ENCODE data around the gene KLHL1.

The KLHL1 gene

GRCh38 chr13:70042193-70042592 lies 66.1 kb downstream of the KLHL1 start:
- no peaks in the 10 kb centered on the region for H3K27me3 ChIP-seq (replicated peaks)
- no peak for DNase-seq
- in situ Hi-C loops (cut with HindIII; ENCODE audit: low pct_ligation_motif_present, low sequenced_read_pairs): no loop called here
- H3K4me3 ChIP-seq (ENCODE audit: low read depth, low read length): no peak overlapping the region
- no peak overlapping the region for H3K27ac ChIP-seq
- no peaks in the 10 kb centered on the region for H3K36me3 ChIP-seq (replicated peaks)
- no peak for TF ChIP-seq CTCF (IDR thresholded peaks at IDR 0.05; ENCODE audit: low read depth, low read length, missing control alignments)

DNA sequence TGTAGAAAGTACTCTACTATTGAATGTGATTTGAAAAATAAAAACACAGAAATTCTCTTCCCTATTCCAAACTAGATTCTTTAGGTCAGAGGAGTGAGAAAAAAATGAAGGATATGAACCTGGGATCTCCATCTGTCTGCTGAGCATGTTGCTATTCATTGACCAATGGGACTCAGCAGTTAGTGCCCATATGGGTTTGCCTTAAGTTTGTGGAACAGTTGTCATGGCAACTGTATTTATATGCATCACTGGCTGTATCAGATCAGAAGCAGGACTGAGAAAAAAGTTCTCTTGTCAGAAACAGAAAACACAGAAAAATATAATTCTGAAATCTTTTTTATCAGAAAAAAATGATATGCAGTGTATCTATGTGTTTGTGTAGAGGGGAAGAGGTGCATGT lies 74.0 kb downstream of the KLHL1 start:
- Histone ChIP-seq H3K27me3 (replicated peaks) (no peaks in the 10 kb centered on the region), H3K27ac (no peak overlapping the region)
- DNase-seq: no peak

DNA sequence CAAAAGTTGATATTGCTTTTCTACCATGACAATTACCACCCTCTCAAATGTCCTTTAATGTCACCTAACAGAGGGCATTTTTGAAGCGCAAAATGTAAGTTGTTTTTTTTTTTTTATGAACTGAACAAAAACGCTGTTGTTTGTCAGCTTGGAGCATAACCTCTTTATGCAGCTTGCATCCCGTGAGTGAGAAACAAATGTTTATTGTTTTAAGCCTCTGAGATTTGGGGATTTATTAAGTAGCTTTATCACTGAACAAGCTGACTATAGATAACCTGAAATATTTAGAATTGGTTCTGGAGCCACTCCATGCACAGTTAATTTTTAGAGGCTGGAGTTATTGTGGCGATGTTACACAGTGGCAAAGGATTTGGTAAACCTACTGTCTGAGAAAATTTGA lies 80.7 kb downstream of the KLHL1 start:
- DNase-seq: no peak
- H3K27ac ChIP-seq: no peak overlapping the region
- no peaks in the 10 kb centered on the region for H3K27me3 ChIP-seq (replicated peaks)
- in situ Hi-C loops (cut with HindIII; ENCODE audit: low pct_ligation_motif_present, low sequenced_read_pairs): no loop called here
- H3K4me3 ChIP-seq (ENCODE audit: low read depth, low read length): no peak overlapping the region
- no peaks in the 10 kb centered on the region for H3K36me3 ChIP-seq (replicated peaks)
- no peak for TF ChIP-seq CTCF (IDR thresholded peaks at IDR 0.05; ENCODE audit: low read depth, low read length, missing control alignments)

More for the DNA sequence above, 74.0 kb downstream of the KLHL1 start:
- in situ Hi-C loops (cut with HindIII; ENCODE audit: low pct_ligation_motif_present, low sequenced_read_pairs): no loop called here
- no peak for TF ChIP-seq CTCF (IDR thresholded peaks at IDR 0.05; ENCODE audit: low read depth, low read length, missing control alignments)
- no peaks in the 10 kb centered on the region for H3K36me3 ChIP-seq (replicated peaks)
- H3K4me3 ChIP-seq (ENCODE audit: low read depth, low read length): no peak overlapping the region

DNA sequence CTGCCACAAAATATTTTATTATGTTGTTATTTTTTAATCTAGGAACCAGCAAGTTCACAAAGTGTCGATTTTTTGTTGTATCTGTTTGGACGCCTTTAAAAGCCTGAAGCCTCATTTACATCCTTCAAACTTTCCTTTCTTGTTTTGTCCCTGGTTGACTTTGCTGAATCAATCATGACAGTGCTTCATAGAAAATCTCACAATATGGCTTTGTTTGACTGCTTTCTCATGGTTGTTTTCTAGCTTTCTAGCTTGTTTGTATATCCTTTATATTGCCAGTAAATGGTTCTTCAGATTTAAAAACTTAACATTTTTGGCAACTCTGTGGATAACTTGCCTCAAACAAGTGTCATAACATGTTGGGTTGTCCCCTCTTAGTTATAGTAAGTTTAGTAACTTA lies 84.7 kb downstream of the KLHL1 start:
- TF ChIP-seq CTCF (IDR thresholded peaks at IDR 0.05; ENCODE audit: low read depth, low read length, missing control alignments): no peak
- no peak for DNase-seq
- in situ Hi-C loops (cut with HindIII; ENCODE audit: low pct_ligation_motif_present, low sequenced_read_pairs): no loop called here
- Histone ChIP-seq H3K36me3 (replicated peaks) (no peaks in the 10 kb centered on the region), H3K27ac (no peak overlapping the region), H3K27me3 (replicated peaks) (no peaks in the 10 kb centered on the region), H3K4me3 (ENCODE audit: low read depth, low read length) (no peak overlapping the region)

DNA sequence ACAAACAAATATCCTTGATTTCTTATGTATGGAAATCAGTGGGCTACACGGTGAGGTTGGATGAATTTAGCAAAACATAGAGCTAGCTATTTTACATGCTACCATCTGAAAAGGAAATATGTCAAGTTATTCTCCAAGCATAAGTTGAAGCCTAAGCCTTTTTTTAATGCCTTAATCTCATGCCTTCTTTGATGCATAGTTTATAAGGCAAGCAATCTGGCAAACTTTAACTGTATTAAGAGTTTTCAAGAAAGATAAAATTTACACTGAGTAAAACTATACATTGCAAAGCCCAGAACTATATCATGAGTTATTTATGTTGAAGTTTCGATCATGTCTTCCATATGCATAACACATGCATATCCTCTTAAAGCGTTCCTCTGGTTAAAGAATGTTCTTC lies 85.6 kb downstream of the KLHL1 start:
- Histone ChIP-seq H3K27me3 (replicated peaks) (no peaks in the 10 kb centered on the region), H3K36me3 (replicated peaks) (no peaks in the 10 kb centered on the region), H3K27ac (no peak overlapping the region), H3K4me3 (ENCODE audit: low read depth, low read length) (no peak overlapping the region)
- no peak for DNase-seq
- in situ Hi-C loops (cut with HindIII; ENCODE audit: low pct_ligation_motif_present, low sequenced_read_pairs): no loop called here
- no peak for TF ChIP-seq CTCF (IDR thresholded peaks at IDR 0.05; ENCODE audit: low read depth, low read length, missing control alignments)

DNA sequence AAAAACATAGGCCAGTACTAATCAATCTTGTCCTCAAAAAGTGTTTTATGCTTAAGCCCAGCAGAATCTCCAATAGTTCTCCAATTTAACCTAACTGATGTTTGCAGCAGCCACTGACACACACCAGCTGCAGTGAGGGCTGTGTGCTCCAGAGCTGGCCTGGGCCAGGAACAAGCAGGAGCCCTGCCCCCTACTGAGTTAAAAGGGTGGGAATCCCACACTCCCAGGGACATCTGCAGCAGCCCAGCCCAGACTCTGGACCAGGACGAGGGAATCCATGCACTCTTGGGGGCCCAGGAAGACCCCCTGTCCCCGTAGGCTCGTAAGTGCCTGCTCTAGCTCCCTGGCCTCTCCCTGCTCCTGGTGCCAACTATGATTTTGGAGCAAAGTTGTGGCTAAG lies 92.1 kb downstream of the KLHL1 start:
- no peak overlapping the region for H3K27ac ChIP-seq
- no peak overlapping the region for H3K4me3 ChIP-seq (ENCODE audit: low read depth, low read length)
- no peak for DNase-seq
- in situ Hi-C loops (cut with HindIII; ENCODE audit: low pct_ligation_motif_present, low sequenced_read_pairs): no loop called here
- TF ChIP-seq CTCF (IDR thresholded peaks at IDR 0.05; ENCODE audit: low read depth, low read length, missing control alignments): no peak
- no peaks in the 10 kb centered on the region for H3K36me3 ChIP-seq (replicated peaks)
- no peaks in the 10 kb centered on the region for H3K27me3 ChIP-seq (replicated peaks)
